IMR-90 (cell line): ENCODE results near the gene KRTAP12-3. TPM values are rescaled to one million over a fixed set of nuclear protein-coding genes. Genes with fewer than 3 reads are reported as not detected.

Experiments used
- ATAC-seq: fragments of 200-7000 bp; cut with Tn5 transposase; 2 replicates; pipeline ENCODE4 v1.9.1; 2020; ENCODE audit warnings: low read depth, mild to moderate bottlenecking, moderate library complexity
- BruUV-seq: library from RNA; stranded (reverse); fragments of 400-500 nt; replicated peaks from 2 replicates; lab custom pipeline; 2021; lab: Mats Ljungman, UMichigan
- CTCF ChIA-PET: fragments of 300-600 bp; formaldehyde crosslinking; extraction: SDS; loops from one replicate; lab custom pipeline; 2021; ENCODE audit warnings: antibody characterized with exemption; lab: Yijun Ruan, JAX
- POLR2A ChIA-PET: fragments of 300-600 bp; sonication (Branson Sonifier 250); formaldehyde crosslinking; loops from one replicate; lab custom pipeline; 2022; ENCODE audit warnings: antibody characterized with exemption; ENCODE audit not compliant: unreplicated experiment; lab: Charles Lee
- DNase-seq: peaks from one replicate; pipeline ENCODE4 v3.0.0; 2013
- H2AFZ ChIP-seq: replicated peaks from 2 replicates; pipeline ENCODE3; 2013; ENCODE audit warnings: low read length, mild to moderate bottlenecking; ENCODE audit not compliant: poor library complexity
- H2AK5ac ChIP-seq: 2 replicates; pipeline ENCODE4 v1.6.1; 2013; ENCODE audit warnings: low read depth, low read length, inconsistent platforms
- H2AK9ac ChIP-seq: replicated peaks from 2 replicates; pipeline ENCODE3; 2013; ENCODE audit warnings: mild to moderate bottlenecking, low read depth, low read length, moderate library complexity; ENCODE audit not compliant: poor library complexity
- H2BK120ac ChIP-seq: 2 replicates; pipeline ENCODE4 v1.6.1; 2013; ENCODE audit warnings: low read depth, low read length, inconsistent platforms
- H2BK15ac ChIP-seq: 3 replicates; pipeline ENCODE4 v1.6.1; 2013; ENCODE audit warnings: low read depth, low read length, inconsistent platforms
- H2BK20ac ChIP-seq: 2 replicates; pipeline ENCODE4 v1.6.1; 2013; ENCODE audit warnings: low read depth, mild to moderate bottlenecking, inconsistent platforms, low read length, moderate library complexity
- H2BK5ac ChIP-seq: 2 replicates; pipeline ENCODE4 v1.6.1; 2013; ENCODE audit warnings: mild to moderate bottlenecking, low read depth, low read length, inconsistent platforms; ENCODE audit not compliant: poor library complexity, severe bottlenecking
- H3K14ac ChIP-seq: replicated peaks from 2 replicates; pipeline ENCODE4 v1.6.1; 2013; ENCODE audit warnings: low read depth, low read length, inconsistent platforms
- H3K18ac ChIP-seq: 2 replicates; pipeline ENCODE4 v1.6.1; 2013; ENCODE audit warnings: low read depth, low read length, control low read depth
- H3K23ac ChIP-seq: 2 replicates; pipeline ENCODE4 v1.6.1; 2013; ENCODE audit warnings: low read depth, low read length, inconsistent platforms
- H3K27ac ChIP-seq: 2 replicates; pipeline ENCODE4 v1.5.1; 2013; ENCODE audit warnings: mild to moderate bottlenecking, control low read depth, low read length; ENCODE audit not compliant: insufficient read depth
- H3K27me3 ChIP-seq: 2 replicates; pipeline ENCODE4 v1.6.1; 2013; ENCODE audit warnings: low read length; ENCODE audit not compliant: control insufficient read depth, insufficient read depth
- H3K36me3 ChIP-seq: 2 replicates; pipeline ENCODE4 v1.6.1; 2013; ENCODE audit warnings: low read length, mixed read lengths; ENCODE audit not compliant: control insufficient read depth, insufficient read depth
- H3K4ac ChIP-seq: 2 replicates; pipeline ENCODE4 v1.6.1; 2013; ENCODE audit warnings: low read depth, low read length, inconsistent platforms
- H3K4me1 ChIP-seq: 2 replicates; pipeline ENCODE4 v1.6.1; 2013; ENCODE audit warnings: low read length, mixed read lengths; ENCODE audit not compliant: control insufficient read depth, insufficient read depth
- H3K4me2 ChIP-seq: 2 replicates; pipeline ENCODE4 v1.6.1; 2013; ENCODE audit warnings: low read depth, mild to moderate bottlenecking, control low read depth, low read length, moderate library complexity
- H3K4me3 ChIP-seq: 2 replicates; pipeline ENCODE4 v1.5.1; 2013; ENCODE audit warnings: low read depth, mild to moderate bottlenecking, control low read depth, low read length, moderate library complexity; ENCODE audit not compliant: insufficient read depth
- H3K56ac ChIP-seq: 2 replicates; pipeline ENCODE4 v1.6.1; 2013; ENCODE audit warnings: low read length, inconsistent platforms; ENCODE audit not compliant: insufficient read depth; ENCODE audit errors: extremely low read depth
- H3K79me1 ChIP-seq, 2 experiments: 2 replicates each; pipeline ENCODE4 v1.6.1; 2013; ENCODE audit warnings: low read length in 2 of 2, inconsistent platforms in 1 of 2, low read depth in 1 of 2
- H3K9ac ChIP-seq: 2 replicates; pipeline ENCODE4 v1.6.1; 2013; ENCODE audit warnings: low read depth, low read length, control low read depth
- H3K9me1 ChIP-seq: 2 replicates; pipeline ENCODE4 v1.6.1; 2013; ENCODE audit warnings: low read length, inconsistent platforms; ENCODE audit not compliant: insufficient read depth
- H3K9me3 ChIP-seq: 2 replicates; pipeline ENCODE4 v1.6.1; 2013; ENCODE audit warnings: low read length; ENCODE audit not compliant: control insufficient read depth, insufficient read depth
- H4K20me1 ChIP-seq: 2 replicates; pipeline ENCODE4 v1.6.1; 2013; ENCODE audit warnings: low read length, inconsistent platforms; ENCODE audit not compliant: insufficient read depth
- H4K5ac ChIP-seq: 2 replicates; pipeline ENCODE4 v1.6.1; 2013; ENCODE audit warnings: mild to moderate bottlenecking, low read depth, low read length, control low read depth
- H4K8ac ChIP-seq, 2 experiments: 2 replicates each; pipeline ENCODE4 v1.6.1; 2013; ENCODE audit warnings: low read depth in 2 of 2, low read length in 2 of 2, control low read depth in 1 of 2, inconsistent platforms in 1 of 2
- H4K91ac ChIP-seq: 2 replicates; pipeline ENCODE4 v1.6.1; 2013; ENCODE audit warnings: low read depth, low read length, inconsistent platforms; ENCODE audit not compliant: insufficient read depth
- BHLHE40 ChIP-seq: fragments of 150-350 bp; IDR thresholded peaks from 2 replicates; pipeline ENCODE4 v1.6.1; 2016; ENCODE audit warnings: mild to moderate bottlenecking, low read depth, low read length
- CEBPB ChIP-seq: IDR thresholded peaks from 2 replicates; pipeline ENCODE4 v1.6.1; 2012; ENCODE audit warnings: low read depth, low read length, improper control_type of control experiment
- CHD1 ChIP-seq: IDR thresholded peaks from 2 replicates; pipeline ENCODE4 v1.6.1; 2012; ENCODE audit warnings: low read depth, low read length, improper control_type of control experiment
- ELK1 ChIP-seq: fragments of 150-350 bp; IDR thresholded peaks from 2 replicates; pipeline ENCODE4 v1.6.1; 2016; ENCODE audit warnings: low read depth, mild to moderate bottlenecking, low read length, moderate library complexity, borderline replicate concordance
- FOS ChIP-seq: fragments of 150-350 bp; IDR thresholded peaks from 2 replicates; pipeline ENCODE4 v1.6.1; 2016; ENCODE audit warnings: low read depth, low read length
- MAFK ChIP-seq: IDR thresholded peaks from 2 replicates; pipeline ENCODE4 v1.6.1; 2012; ENCODE audit warnings: low read depth, low read length, improper control_type of control experiment
- MAZ ChIP-seq: IDR thresholded peaks from 2 replicates; pipeline ENCODE4 v1.6.1; 2012; ENCODE audit warnings: low read depth, mild to moderate bottlenecking, low read length, improper control_type of control experiment, moderate library complexity, borderline replicate concordance
- MXI1 ChIP-seq: IDR thresholded peaks from 2 replicates; pipeline ENCODE4 v1.6.1; 2012; ENCODE audit warnings: low read depth, mild to moderate bottlenecking, low read length, moderate library complexity, borderline replicate concordance
- NFE2L2 ChIP-seq: fragments of 150-350 bp; IDR thresholded peaks from 2 replicates; pipeline ENCODE4 v1.6.1; 2016; ENCODE audit warnings: low read depth, mild to moderate bottlenecking, low read length
- POLR2A ChIP-seq: IDR thresholded peaks from 2 replicates; pipeline ENCODE4 v1.6.1; 2012; ENCODE audit warnings: mild to moderate bottlenecking, low read depth, low read length
- RAD21 ChIP-seq: IDR thresholded peaks from 2 replicates; pipeline ENCODE4 v1.6.1; 2012; ENCODE audit warnings: low read length, improper control_type of control experiment
- RCOR1 ChIP-seq: IDR thresholded peaks from 2 replicates; pipeline ENCODE4 v1.6.1; 2012; ENCODE audit warnings: mild to moderate bottlenecking, low read length, improper control_type of control experiment; ENCODE audit not compliant: insufficient replicate concordance
- RFX5 ChIP-seq: IDR thresholded peaks from 2 replicates; pipeline ENCODE4 v1.8.0; 2012; ENCODE audit warnings: low read depth, mild to moderate bottlenecking, low read length, moderate library complexity
- SMC3 ChIP-seq: fragments of 150-350 bp; IDR thresholded peaks from 2 replicates; pipeline ENCODE4 v1.6.1; 2016; ENCODE audit warnings: low read depth, mild to moderate bottlenecking, antibody characterized with exemption, low read length, moderate library complexity
- USF2 ChIP-seq: fragments of 150-350 bp; IDR thresholded peaks from 2 replicates; pipeline ENCODE4 v1.6.1; 2017; ENCODE audit warnings: mild to moderate bottlenecking, antibody characterized with exemption, low read length, low read depth
- WGBS, 2 experiments: methylation state at CpG; one replicate each; pipeline versions ENCODE4 v1.1.5 to v1.1.7; 2013; ENCODE audit warnings: missing lambda C conversion rate in 2 of 2; ENCODE audit not compliant: insufficient read length in 1 of 2; ENCODE audit errors: extremely low coverage in 2 of 2; 5-methylcytosine and 5-hydroxymethylcytosine counted together
- dilution Hi-C: fragments of 300-500 bp; cut with HindIII; formaldehyde crosslinking; loops from one replicate; pipeline ENCODE4 v1.14.3; 2018; ENCODE audit warnings: low sequenced_read_pairs; ENCODE audit not compliant: unreplicated experiment
- in situ Hi-C: fragments of 300-500 bp; cut with MboI; formaldehyde crosslinking; loops from 3 replicates; pipeline ENCODE4 v1.14.3; 2019; ENCODE audit warnings: low sequenced_read_pairs, inconsistent platforms, mixed read lengths
- intact Hi-C: fragments of 100-400 bp; cut with micrococcal nuclease; formaldehyde crosslinking; loops from 2 replicates; pipeline ENCODE4 v1.10.0; 2022
- polyA plus RNA-seq, 3 experiments: library from polyadenylated mRNA; depleted of rRNA; stranded (reverse); fragments of >200 nt; gene quantifications; 2 replicates each; pipeline ENCODE4 v1.2.3, GENCODE V29; 2012; ENCODE audit warnings: low replicate concordance in 1 of 3
- total RNA-seq: library from RNA; depleted of rRNA; stranded (reverse); fragments of >200 nt; gene quantifications from 2 replicates; pipeline ENCODE4 v1.2.3, GENCODE V29; 2012

KRTAP12-3 gene
- total and polyA plus RNA-seq, 2 of the 4 experiments (the other 2 are of a cell fraction) = not detected

- CTCF ChIA-PET = no interaction called here
- TF ChIP-seq POLR2A = no peak
- no peak for TF ChIP-seq MXI1
- TF ChIP-seq RFX5 = no peak
- TF ChIP-seq RAD21 = no peak
- TF ChIP-seq USF2 = no peak
- TF ChIP-seq BHLHE40 = no peak
- no peak for TF ChIP-seq MAZ
- TF ChIP-seq CHD1 = no peak
- TF ChIP-seq NFE2L2 = no peak
- TF ChIP-seq RCOR1 = no peak
- no peak for TF ChIP-seq FOS
- TF ChIP-seq SMC3 = no peak
- TF ChIP-seq CEBPB = no peak
- TF ChIP-seq MAFK = no peak
- TF ChIP-seq ELK1 = no peak
Measured at GRCh38 chr21:44636209-44637017, 21.3 kb upstream of the KRTAP12-3 start.

More at GRCh38 chr21:44636209-44637017, 21.3 kb upstream of the KRTAP12-3 start:
- Histone ChIP-seq H4K91ac (no peak overlapping the region), H3K14ac (no peak overlapping the region), H3K9ac (no peak overlapping the region), H2BK5ac (no peak overlapping the region), H3K23ac (no peak overlapping the region), H4K8ac (no peak overlapping the region), H3K4ac (no peak overlapping the region), H4K5ac (no peak overlapping the region), H3K4me3 (no peak overlapping the region), H3K27ac (no peak overlapping the region), H3K9me1 (no peaks in the 10 kb centered on the region), H3K4me2 (no peak overlapping the region), H3K27me3 (no peaks in the 10 kb centered on the region; the same call in 1 of the 2 replicates), H3K9me3 (0 out of 2 replicates have a peak, but pooled peaks cover 6% of the 10 kb centered on the region), H3K18ac (no peak overlapping the region), H4K20me1 (no peaks in the 10 kb centered on the region), H2AK9ac (no peak overlapping the region), H2BK15ac (no peak overlapping the region), H2AK5ac (no peak overlapping the region), H3K4me1 (no peaks in the 10 kb centered on the region), H3K79me1 (no peaks in the 10 kb centered on the region), H2BK20ac (no peak overlapping the region), H3K56ac (no peak overlapping the region), H2BK120ac (no peak overlapping the region), H2AFZ (peak overlapping the region; percentile 32), H3K36me3 (no peaks in the 10 kb centered on the region)
- POLR2A ChIA-PET = no interaction called here
- in situ Hi-C loops = no loop called here
- ATAC-seq (no peak), DNase-seq (no peak)
- BruUV-seq = no TSS peak
- intact Hi-C loops = no loop called here
- 49% methylated on average over 7 of the region's 15 CpGs; no CpG with 5 or more reads in 1 of the 2 experiments for WGBS, 2 experiments
- dilution Hi-C loops = no loop called here
